Skin of body (tissue), 2 donors: ENCODE results near the gene THRSP. TPM values are rescaled to one million over a fixed set of nuclear protein-coding genes. Genes with fewer than 3 reads are reported as not detected.
A peak's percentile ranks its signal among the peaks of the same experiment; 100 is the strongest.
"Not testable (repeated sequence)": the region's sequence is repeated elsewhere in the genome, so short reads cannot be mapped to it uniquely, and the experiment has no call there.

Source experiments
- DNase-seq: peaks from one replicate; lab custom pipeline; 2025; lab: John Stamatoyannopoulos, UW
- total RNA-seq: library from RNA; depleted of rRNA; stranded (reverse); fragments of >200 nt; gene quantifications from one replicate; pipeline ENCODE4 v1.2.3, GENCODE V29; 2014

The THRSP gene
- total RNA-seq, 1 donor from 2014 or later: 203 TPM

DNA sequence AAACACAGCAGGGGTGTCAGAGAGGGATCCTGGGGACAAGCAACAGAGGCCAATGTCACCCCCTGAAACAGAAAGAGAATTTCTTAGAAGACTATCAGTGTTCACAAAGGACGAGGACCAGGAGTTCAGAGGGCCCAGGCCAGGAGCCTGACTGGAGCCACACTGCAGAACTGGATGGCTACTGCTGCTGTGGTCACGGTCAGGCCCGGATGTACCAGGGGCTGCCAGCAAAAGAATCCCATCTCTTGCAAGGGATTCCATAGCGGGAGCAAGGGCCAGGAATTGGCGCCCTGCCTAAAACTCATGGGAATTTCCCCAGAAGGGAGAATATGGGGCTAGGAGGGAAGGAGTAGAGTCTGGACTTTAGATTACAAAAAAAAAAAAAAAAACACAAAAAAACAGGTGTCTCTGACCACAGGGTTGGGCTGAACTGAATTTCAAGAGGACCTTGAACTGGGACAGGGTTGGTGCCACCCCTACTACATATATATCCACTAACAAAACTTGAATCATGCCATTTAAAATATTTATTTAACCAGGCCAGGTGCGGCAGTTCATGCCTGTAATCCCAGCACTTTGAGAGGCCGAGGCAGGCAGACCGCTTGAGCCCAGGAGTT lies 24.9 kb upstream of the THRSP start:
- no peak for DNase-seq

DNA sequence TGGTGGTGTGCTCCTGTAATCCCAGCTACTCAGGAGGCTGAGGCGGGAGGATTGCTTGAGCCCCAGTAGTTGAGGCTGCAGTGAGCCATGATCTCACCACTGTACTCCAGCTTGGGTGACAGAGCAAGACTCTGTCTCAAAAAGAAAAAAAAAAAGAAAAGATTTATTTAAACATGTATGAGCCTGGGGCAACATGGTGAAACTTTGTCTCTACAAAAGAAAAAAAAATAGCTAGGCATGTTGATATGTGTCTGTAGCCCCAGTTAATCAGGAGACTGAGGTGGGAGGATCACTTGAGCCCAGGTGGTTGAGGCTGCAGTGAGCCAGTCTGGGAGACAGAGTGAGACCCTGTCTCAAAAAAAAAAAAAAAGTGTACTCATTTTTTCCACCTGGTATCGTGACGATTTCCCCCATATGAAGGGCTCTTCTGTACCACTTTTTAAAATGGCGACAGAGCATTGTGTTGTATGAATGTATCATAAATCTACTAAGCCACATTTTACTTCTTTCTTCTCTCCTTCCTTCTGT lies 24.2 kb upstream of the THRSP start:
- DNase-seq: no peak

DNA sequence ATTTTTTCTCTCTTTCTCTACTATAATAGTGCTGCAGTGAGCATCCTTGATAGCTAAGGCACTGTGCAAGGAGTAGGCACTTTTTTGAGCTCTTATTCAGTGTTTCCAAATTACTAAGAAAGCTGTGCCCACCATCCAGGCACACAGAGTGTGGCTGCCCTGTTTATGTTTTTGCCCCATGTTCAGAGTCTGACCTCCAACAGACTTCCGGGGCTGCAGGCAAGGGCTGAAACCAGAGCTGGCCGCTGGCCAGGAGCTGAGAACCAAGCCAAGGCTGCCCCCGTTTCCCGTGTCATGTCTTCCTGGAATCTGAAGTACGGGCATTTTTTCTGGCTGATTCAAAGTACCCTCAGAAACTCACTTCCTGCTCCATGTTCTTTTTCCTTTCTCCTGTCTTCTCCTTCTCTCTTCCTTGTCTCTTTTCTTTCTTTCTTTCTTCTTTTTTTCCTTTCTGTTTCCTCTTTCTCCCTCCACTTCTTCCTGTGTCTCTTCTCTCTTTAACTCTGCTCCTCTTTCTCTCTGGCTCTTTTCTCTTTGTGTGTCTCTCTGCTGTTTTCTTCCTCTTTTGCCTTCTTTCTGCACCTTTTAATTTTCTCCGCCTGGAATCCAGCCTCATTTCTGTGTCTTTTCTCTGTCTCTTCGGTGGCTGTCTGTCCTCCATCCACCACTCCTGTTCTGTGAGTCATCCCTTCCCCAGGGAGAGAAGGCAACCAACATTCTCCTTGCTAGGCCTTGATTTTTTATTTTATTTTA lies 23.6 kb upstream of the THRSP start:
- peak; percentile 28 for DNase-seq

DNA sequence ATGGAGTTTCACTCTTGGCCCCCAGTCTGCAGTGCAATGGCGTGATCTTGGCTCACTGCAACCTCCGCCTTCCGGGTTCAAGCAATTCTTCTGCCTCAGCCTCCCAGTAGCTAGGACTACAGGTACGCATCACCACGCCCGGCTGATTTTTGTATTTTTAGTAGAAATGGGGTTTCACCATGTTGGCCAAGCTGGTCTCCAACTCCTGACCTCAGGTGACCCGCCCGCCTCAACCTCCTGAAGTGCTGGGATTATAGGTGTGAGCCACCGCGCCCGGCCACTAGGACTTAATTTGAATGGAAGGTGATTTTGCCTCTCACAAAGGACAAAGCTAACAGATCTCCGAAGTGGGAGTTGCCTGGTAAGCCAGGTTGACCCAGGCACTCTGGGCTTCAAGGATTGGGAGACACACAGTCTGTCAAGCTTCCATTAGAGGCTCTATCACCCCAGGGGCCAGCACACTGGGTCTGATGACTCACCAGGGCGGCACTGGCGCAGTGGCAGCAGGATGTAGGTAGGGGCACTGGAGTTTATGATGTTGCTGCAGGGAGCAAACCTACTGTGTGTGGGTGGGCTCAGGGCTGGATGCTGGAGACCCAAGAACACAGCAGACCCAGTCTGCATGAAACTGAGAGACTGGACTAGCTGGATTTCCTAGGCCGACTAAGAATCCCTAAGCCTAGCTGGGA lies 22.8 kb upstream of the THRSP start:
- DNase-seq: no peak

DNA sequence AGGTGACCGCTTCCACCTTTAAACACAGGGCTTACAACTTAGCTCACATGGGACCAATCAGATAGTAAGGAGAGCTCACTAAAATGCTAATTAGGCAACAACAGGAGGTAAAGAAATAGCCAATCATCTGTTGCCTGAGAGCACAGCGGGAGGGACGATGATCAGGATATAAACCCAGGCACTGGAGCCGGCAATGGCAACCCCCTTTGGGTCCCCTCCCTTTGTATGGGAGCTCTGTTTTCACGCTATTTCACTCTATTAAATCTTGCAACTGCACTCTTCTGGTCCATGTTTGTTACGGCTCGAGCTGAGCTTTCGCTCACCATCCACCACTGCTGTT lies 22.3 kb upstream of the THRSP start:
- DNase-seq: not testable (repeated sequence)

DNA sequence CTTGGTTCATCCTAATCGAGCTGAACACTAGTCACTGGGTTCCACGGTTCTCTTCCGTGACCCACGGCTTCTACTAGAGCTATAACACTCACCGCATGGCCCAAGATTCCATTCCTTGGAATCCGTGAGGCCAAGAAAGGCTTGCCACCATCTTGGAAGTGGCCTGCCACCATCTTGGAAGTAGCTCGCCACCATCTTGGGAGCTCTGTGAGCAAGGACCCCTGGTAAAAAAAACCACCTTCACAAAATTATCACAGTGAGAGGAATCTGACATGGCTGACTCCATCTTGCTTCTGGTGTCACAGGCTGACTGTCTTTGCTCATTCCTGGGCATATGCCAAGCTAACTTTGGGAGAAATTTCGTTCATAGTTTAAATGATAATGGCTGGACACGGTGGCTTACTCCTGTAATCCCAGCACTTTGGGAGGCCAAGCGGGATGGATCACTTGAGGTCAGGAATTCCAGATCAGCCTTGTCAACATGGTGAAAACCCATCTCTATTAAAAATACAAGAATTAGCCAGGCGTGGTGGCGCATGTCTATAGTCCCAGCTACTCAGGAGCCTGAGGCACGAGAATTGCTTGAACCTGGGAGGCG lies 21.7 kb upstream of the THRSP start:
- no peak for DNase-seq

DNA sequence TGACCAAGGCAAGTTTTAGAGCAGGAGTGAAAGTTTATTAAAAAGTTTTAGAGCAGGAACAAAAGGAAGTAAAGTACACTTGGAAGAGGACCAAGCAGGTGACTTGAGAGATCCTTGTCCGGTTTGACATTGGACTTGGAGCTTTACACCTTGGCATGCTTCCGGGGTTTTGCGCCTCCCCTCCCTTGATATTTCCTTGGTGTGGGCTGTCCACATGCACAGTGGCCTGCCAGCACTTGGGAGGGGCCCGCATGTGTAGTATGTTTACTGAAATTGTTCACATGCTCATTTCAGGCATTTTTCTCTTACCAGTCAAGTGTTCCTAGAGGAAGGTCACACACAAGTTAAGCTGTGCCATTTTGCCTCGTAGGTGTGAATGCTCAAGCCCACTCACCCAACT lies 19.0 kb upstream of the THRSP start:
- DNase-seq: no peak

DNA sequence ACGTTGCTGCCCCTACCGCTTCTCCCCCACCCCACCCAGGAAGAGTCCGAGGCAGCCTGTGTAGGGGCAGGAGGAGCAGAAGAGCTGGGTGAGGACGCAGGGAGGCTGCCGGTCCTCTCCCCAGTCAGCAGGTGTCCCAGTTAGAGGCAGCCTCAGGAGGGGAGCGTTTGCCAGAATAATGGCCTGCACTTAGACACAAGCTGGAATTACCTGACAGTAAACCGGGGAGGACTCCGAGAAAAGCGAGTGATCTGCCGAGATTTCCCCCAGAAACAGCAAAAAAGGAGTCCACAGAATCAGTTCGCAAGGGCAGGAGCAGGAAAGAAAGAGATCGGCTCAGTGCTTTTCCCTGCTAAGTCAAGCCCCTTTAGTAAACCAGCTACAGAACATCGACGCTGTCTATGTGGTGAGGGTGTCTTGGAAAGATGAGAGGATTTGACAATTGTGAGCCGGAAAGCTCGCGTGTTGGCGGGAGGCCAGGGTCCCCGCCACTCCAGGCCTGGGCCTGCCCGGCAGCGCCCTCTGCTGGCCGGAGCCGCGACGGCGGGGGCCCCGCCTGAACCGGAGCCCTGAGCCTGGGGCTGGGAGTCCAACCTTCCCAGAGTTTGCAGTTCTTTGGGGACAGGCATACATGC lies 17.7 kb upstream of the THRSP start:
- DNase-seq: peak; percentile 83

DNA sequence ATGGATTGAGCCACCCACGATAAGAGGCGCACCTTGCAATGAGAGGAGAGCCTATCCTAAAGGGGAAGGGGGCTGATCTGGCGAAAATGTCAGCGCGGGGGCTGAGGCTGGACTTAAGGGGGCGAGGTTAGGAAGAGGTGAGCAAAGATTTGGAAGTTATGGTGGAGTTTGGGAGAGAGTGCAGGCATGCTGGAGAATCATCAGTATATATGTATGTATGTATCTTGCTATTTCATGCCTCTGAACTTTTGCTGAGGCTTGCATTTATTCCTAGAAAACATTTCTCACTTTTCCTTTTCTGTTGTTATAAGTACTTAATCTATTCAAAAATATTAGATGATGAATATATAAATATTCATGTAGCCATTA lies 17.2 kb upstream of the THRSP start:
- no peak for DNase-seq

DNA sequence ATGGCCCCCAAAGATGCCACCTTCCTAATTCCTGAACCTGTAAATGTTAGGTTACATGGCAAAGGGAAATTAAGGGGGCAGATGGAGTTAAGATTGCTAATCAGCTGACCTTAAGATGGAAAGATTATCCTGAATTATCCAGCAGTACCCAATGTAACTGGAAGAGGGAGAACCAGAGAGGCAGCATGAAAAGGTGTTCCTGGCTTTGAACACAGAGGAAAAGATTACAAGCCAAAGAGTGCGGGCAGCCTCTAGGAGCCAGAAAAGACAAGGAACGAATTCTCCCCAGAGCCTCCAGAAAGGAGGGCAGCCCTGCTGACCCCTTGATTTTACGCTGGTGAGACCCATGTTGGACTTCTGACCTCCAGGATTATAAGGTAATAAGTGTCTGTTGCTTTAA lies 15.1 kb upstream of the THRSP start:
- no peak for DNase-seq

DNA sequence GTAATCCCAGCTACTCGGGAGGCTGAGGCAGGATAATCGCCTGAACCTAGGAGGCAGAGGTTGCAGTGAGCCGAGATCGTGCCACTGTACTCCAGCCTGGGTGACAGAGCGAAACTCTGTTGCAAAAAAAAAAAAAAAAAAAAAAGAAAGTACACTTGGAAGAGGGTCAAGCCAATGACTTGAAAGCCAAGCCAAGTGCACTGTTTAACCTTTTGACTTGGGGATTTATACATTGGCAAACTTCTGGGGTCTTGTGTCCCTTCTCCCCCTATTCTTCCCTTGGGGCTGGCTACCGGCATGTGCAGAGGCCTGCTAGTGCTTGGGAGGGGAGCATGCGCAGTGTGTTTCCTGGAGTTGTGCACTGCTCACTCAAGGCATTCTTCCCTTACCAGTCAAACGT lies 14.3 kb upstream of the THRSP start:
- DNase-seq: no peak

DNA sequence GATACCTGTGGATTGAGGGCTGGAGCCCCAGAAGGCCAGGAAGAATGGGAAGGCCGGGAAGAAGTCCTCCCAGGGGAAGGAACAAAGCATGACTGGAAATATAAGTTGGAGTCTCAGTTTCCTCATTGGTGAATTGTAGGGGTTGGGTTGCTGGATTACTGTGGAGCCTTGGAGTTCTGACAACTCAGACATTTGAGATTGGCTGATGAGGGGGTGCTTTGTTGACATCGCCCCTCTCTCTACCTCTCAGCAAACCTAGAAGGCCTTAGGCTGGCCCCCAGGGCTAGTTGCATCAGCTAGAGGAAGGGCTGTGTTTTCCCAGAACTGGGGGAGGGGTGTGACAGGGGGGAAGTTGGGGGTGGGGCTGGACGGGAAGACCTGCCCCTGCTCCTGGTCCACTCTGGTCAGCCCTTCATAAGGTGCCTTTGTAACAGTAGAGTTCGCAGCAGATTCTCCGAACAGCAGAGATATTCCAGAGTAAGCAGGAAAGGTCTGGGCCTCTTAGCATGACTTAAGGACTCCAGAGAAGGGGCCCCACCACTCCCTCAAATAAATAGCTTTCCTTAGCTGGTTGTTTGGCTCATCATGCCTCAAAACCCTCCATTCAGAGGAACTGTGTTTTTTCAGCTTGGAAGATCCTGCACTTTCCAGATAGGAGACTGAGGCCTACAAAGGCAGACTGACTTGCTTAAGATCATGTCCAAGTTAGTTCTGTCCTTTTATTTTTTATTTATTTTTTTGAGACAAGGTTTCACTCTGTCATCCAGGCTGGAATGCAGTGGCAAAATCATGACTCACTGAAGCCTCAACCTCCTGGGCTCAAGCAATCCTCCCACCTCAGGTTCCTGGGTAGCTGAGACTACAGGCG lies 12.5 kb upstream of the THRSP start:
- DNase-seq: no peak

DNA sequence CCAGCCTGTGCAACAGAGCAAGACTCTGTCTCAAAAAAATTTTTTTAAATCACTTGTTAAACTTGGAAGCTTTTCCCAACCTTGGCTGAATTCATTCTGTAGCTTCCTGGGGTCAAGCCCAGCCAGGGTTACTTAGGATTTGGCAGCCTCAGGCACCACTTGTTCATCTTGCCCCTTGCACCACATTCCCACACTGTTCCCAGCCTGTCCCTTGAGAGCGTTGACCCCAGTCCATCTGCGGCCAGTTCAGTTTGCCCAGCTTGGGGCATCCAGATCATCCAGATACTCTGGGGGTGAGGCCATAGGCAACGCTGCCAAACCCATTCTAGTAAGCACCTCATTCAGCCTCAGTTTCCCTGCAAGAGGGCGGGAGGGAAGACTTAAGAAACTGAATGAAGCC lies 8.7 kb upstream of the THRSP start:
- no peak for DNase-seq

DNA sequence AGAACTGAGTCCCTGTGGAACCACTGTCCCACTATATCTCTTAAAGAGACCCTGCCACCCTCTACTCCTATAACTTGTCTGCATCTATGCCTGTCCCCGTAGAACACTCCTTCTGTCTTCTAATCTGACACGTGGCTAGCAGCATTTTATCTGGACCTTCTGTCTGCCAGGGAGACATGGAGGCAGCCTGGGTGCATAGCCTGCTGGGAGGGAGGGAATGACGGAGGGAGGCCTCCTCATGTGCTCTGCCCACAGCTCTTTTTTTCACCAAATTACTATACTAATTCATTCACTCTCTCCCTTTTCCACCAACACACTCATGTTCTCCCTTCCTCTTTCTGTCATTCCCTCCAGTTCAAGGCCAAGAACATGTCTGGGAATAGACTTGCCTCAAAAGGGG lies 7.6 kb upstream of the THRSP start:
- no peak for DNase-seq

DNA sequence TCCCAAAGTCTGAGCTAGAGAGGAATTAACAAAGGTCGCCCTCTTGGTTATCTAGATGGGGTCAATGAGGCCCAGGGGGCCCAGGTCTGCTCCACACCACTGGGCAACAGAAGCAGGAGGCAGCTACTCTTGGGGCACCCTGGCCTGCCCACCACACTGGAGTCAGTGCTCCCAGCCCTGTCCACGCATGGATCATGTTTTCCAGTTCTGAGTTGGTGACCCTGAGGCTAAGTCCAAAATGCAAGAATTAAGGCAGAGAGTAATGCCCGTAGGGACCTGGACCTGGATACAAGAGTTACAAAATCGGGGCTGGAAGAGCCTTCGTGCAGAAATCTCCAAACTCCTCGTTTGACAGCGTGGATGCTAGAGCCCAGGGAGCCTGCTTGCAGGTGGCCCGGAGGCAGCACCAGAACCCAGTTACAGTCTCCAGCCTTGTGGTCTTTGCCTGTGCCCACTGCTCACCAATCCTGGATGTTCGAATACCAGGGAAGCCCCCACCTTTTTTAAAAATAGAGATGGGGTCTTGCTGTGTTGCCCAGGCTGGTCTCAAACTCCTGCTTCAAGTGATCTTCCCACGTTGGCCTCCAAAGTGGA lies 6.1 kb upstream of the THRSP start:
- DNase-seq: no peak

DNA sequence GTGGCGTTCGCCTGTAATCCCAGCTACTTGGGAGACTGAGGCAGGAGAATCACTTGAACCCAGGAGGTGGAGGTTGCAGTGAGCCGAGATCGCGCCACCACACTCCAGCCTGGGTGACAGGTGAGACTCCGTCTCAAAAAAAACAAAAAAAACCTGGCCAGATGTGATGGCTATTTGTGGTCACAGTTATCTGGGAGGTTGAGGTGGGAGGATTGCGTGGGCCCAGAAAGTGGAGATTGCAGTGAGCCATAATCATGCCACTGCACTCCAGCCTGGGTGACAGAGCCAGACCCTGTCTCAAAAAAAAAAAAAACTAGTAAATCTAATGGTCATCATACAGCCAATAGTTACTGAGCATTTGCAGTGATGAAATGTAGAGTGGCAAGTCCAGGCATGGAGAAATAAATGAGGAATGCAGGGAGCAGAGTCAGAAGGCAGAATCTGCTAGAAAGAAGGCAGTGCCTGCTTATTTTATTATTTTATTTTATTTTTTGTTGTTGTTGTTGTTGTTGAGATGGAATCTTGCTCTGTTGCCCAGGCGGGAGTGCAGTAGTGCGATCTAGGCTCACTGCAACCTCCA lies 3.8 kb upstream of the THRSP start:
- not testable (repeated sequence) for DNase-seq

DNA sequence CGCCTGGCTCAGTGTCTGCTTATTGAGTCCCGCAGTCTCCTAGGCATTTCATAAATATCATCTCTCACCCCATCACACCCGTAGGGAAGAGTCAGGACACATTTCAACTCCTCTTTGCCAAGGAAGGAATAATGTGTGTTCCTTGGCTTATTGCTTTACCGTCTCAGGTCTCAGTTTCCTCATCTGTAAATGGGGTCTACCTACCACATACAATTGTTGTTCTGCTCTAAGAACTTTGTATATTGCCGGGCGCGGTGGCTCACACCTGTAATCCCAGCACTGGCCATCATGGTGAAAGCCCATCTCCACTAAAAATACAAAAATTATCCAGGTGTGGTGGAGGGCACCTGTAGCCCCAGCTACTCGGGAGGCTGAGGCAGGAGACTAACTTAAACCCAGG lies 3.1 kb upstream of the THRSP start:
- no peak for DNase-seq

DNA sequence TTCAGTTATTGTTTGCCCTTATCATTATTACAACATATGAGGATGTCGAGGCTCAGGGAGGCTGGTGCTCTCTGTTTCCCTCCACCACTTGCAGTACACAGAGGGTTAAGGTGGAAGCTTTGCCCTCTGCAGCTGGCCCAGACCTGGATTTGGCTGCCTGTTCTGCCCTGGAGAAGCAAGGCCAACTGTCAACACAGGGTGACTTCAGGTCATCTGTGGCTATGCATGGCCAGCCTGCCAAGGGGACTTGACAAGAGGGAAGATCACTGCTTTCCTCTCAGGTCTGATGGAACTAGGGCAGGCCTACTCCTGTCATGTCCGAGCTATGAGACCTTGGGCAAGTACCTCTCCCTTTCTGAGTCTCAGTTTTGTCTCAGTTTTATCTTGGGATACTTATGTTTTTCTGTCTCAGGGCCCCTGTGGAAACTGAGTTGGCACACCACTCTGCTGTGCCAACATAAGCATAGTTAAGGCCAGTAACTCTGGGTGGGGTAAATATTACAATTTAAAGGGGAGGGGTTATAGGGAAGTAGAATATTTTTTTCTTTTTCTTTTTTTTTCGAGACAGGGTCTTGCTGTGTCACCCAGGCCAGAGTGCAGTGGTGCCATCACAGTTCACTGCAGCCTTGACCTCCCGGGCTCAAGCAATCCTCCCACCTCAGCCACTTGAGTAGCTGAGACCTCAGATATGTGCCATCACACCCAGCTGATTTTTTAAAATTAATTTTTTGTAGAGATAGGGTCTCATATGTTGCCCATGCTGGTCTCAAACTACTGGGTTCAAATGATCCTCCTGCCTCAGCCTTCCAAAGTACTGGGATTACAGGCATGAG lies 2.4 kb upstream of the THRSP start:
- DNase-seq: no peak

DNA sequence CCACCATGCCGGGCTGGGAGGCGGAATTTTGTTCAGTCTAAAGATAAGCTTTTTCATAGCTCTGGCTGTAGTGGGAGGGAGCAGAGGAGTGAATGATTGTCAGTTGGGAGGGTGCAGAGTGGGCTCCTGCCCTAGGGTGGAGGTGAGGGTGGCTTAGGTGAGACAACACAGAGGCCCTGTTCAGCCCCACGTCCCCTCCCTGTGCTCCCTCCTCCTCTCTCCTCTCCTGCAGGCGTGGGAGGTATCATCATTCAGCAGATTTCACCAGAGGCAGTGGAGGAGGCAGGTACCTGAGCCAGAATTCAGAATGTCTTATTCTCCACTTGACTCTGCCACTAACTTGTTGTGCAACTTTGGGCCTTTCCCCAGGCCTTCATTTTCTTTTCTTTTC lies 1.7 kb upstream of the THRSP start:
- no peak for DNase-seq
